Natural killer cell (primary cell): ENCODE data around the gene MOCS2. TPM values are rescaled to one million over a fixed set of nuclear protein-coding genes. Genes with fewer than 3 reads are reported as not detected.

Experiments used
- ATAC-seq, 3 donors: fragments of 150-1000 bp in 2 of 3; fragments of 200-7000 bp in 1 of 3; cut with Tn5 transposase; 1 replicate in 1 of 3; 2 replicates in 2 of 3; pipeline ENCODE4 v1.10.0; 2021; ENCODE audit warnings: mild to moderate bottlenecking in 2 of 3, moderate library complexity in 2 of 3
- DNase-seq, 2 donors: peaks; one replicate each; pipeline versions ENCODE4 v3.0.0 to v3.0.0-alpha.2; 2013 to 2021; ENCODE audit warnings: mixed read lengths in 1 of 2
- H3K27ac ChIP-seq: one replicate; pipeline ENCODE4 v1.5.1; 2013; ENCODE audit warnings: mild to moderate bottlenecking, low read length
- H3K27me3 ChIP-seq: one replicate; pipeline ENCODE4 v1.6.1; 2013; ENCODE audit warnings: low read length; ENCODE audit not compliant: control insufficient read depth, insufficient read depth
- H3K36me3 ChIP-seq: one replicate; pipeline ENCODE4 v1.6.1; 2013; ENCODE audit warnings: low read length; ENCODE audit not compliant: control insufficient read depth, insufficient read depth
- H3K4me1 ChIP-seq: one replicate; pipeline ENCODE4 v1.6.1; 2013; ENCODE audit warnings: low read length; ENCODE audit not compliant: control insufficient read depth, insufficient read depth
- H3K4me3 ChIP-seq: one replicate; pipeline ENCODE4 v1.5.1; 2013; ENCODE audit warnings: low read length
- H3K9me3 ChIP-seq: one replicate; pipeline ENCODE4 v1.6.1; 2013; ENCODE audit warnings: low read length; ENCODE audit not compliant: control insufficient read depth, insufficient read depth
- H3K27ac Mint-ChIP-seq, 2 donors: one replicate each; pipeline ENCODE4 v1.8.0; 2022; ENCODE audit warnings: mild to moderate bottlenecking in 2 of 2, mixed read lengths in 2 of 2, moderate library complexity in 1 of 2
- H3K27me3 Mint-ChIP-seq, 2 donors: one replicate each; pipeline ENCODE4 v1.8.0; 2022; ENCODE audit warnings: low read depth in 2 of 2, mixed read lengths in 2 of 2
- H3K36me3 Mint-ChIP-seq: one replicate; pipeline ENCODE4 v1.8.0; 2022; ENCODE audit warnings: mixed read lengths
- H3K4me1 Mint-ChIP-seq, 2 donors: one replicate each; pipeline ENCODE4 v1.8.0; 2022; ENCODE audit warnings: mixed read lengths in 2 of 2
- H3K4me3 Mint-ChIP-seq: one replicate; pipeline ENCODE4 v1.8.0; 2022; ENCODE audit warnings: mild to moderate bottlenecking, moderate library complexity, mixed read lengths
- H3K9me3 Mint-ChIP-seq, 2 donors: one replicate each; pipeline ENCODE4 v1.8.0; 2022; ENCODE audit warnings: mixed read lengths in 2 of 2
- WGBS: methylation state at CpG from one replicate; pipeline ENCODE4 v1.1.7; 2013; ENCODE audit warnings: missing lambda C conversion rate; ENCODE audit not compliant: insufficient coverage; 5-methylcytosine and 5-hydroxymethylcytosine counted together
- intact Hi-C: fragments of 100-400 bp; cut with micrococcal nuclease; formaldehyde crosslinking; loops from one replicate; pipeline ENCODE4 v1.14.2; 2022
- total RNA-seq, 4 donors: library from RNA; stranded (reverse); fragments of 120-200 nt in 1 of 4; gene quantifications; one replicate each; pipeline versions ENCODE4 v1.2.3 to v1.2.4, GENCODE V29; 2013 to 2022
- TF ChIP-seq, protein P1 (sequence below): fragments of 200-600 bp; IDR thresholded peaks from one replicate; pipeline ENCODE4 v1.8.0; 2022; ENCODE audit warnings: antibody characterized with exemption

The MOCS2 gene
- total RNA-seq, 3 donors from 2014 or later (not counting 1 experiment from before 2014, with no cell fraction given) = 13.8 to 15.9 (median 14.7) TPM

GRCh38 chr5:53048248-53048647 is 61.3 kb downstream of the MOCS2 start:
- Histone ChIP-seq H3K4me1 (no peaks in the 10 kb centered on the region), H3K27ac (no peak overlapping the region), H3K9me3 (no peaks in the 10 kb centered on the region), H3K4me3 (no peak overlapping the region), H3K27me3 (no peaks in the 10 kb centered on the region), H3K36me3 (no peaks in the 10 kb centered on the region)
- 86% methylated on average over 2 of the region's 2 CpGs for WGBS
- intact Hi-C loops = no loop called here
- H3K4me3 Mint-ChIP-seq = no peak overlapping the region
- H3K4me1 Mint-ChIP-seq = no peaks in the 10 kb centered on the region
- no peaks in the 10 kb centered on the region for H3K36me3 Mint-ChIP-seq
- ATAC-seq = no peak
- DNase-seq = no peak
- no peaks in the 10 kb centered on the region for H3K9me3 Mint-ChIP-seq
- H3K27me3 Mint-ChIP-seq = peaks cover 3 to 6% of the 10 kb centered on the region in 2 donors
- H3K27ac Mint-ChIP-seq = no peak overlapping the region
- TF ChIP-seq, protein P1, sequence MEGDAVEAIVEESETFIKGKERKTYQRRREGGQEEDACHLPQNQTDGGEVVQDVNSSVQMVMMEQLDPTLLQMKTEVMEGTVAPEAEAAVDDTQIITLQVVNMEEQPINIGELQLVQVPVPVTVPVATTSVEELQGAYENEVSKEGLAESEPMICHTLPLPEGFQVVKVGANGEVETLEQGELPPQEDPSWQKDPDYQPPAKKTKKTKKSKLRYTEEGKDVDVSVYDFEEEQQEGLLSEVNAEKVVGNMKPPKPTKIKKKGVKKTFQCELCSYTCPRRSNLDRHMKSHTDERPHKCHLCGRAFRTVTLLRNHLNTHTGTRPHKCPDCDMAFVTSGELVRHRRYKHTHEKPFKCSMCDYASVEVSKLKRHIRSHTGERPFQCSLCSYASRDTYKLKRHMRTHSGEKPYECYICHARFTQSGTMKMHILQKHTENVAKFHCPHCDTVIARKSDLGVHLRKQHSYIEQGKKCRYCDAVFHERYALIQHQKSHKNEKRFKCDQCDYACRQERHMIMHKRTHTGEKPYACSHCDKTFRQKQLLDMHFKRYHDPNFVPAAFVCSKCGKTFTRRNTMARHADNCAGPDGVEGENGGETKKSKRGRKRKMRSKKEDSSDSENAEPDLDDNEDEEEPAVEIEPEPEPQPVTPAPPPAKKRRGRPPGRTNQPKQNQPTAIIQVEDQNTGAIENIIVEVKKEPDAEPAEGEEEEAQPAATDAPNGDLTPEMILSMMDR = no peak

Other genes with a start within 250 kb of the MOCS2 start
- gene ITGA2, start 120.4 kb downstream of the MOCS2 start, total RNA-seq = under 1 TPM; 0.11 to 0.26 (median 0.20) TPM